Thyroid gland (tissue), 4 donors: Measurements from ENCODE around the gene PREX1.

Experiments used
- CTCF ChIP-seq, 6 experiments: fragments of 200-600 bp in 3 of 6; fragments of 450-650 bp in 3 of 6; sonication (generic) in 3 of 6; IDR thresholded peaks; one replicate each; pipeline ENCODE4 v1.5.1; 2016 to 2019; ENCODE audit warnings: antibody characterized with exemption in 6 of 6, mild to moderate bottlenecking in 2 of 6, inconsistent platforms in 1 of 6, moderate library complexity in 1 of 6
- POLR2A ChIP-seq, 2 donors: fragments of 450-650 bp; IDR thresholded peaks; one replicate each; pipeline ENCODE4 v1.6.1; 2017; ENCODE audit warnings: antibody characterized with exemption in 2 of 2, mild to moderate bottlenecking in 2 of 2, moderate library complexity in 1 of 2

GRCh38 chr20:48789185-48789668, 38.6 kb downstream of the PREX1 start:
- TF ChIP-seq CTCF (IDR thresholded peaks at IDR 0.05) (no peak), POLR2A (IDR thresholded peaks at IDR 0.05) (no peak)
